GM18499 (cell line): ENCODE data around the gene CLIP1.
"Not testable (repeated sequence)": the region's sequence is repeated elsewhere in the genome, so short reads cannot be mapped to it uniquely, and the experiment has no call there.

Source experiments
- ATAC-seq: cut with Tn5 transposase; IDR thresholded peaks from one replicate; pipeline ENCODE4 v1.9.1; 2021; ENCODE audit warnings: moderate number of reproducible peaks; ENCODE audit not compliant: insufficient read depth, unreplicated experiment

CLIP1 gene

DNA sequence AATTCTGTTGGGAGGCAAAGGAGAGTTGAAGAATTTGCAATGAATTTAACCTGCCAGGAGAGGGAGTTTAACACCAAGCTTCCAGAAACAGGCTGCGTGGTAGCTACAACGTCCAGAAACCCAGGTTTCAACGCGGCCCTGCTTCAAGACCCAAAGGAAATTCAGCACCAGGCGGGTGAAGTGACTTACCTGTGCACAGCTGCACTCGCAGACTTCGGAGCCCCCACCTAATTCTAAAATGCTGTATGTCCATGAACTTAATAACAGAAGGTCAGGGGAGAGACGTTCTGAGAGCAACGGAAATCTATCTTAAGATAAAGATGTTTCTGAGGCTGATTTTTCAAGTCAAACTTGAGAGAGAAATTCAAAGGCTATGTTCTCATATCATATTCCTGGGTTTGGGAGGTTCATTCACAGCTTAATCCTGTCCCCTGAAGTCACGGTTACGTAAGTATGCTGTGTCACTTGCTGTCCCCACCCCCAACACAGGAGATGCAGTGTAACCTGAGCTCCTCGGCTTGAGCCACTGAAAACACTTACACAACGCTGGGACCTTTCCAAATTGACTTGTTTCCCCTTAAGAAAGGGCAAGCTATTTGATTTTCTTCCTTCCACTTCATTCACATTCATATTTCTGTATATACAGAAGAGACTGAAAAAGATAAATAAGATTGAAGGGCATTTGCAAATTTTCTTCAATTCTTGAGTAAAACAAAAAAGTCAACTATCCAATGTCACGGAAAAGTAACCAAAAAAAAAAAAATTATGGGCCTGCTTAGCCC is 22.7 kb downstream of the CLIP1 start:
- ATAC-seq = no peak

DNA sequence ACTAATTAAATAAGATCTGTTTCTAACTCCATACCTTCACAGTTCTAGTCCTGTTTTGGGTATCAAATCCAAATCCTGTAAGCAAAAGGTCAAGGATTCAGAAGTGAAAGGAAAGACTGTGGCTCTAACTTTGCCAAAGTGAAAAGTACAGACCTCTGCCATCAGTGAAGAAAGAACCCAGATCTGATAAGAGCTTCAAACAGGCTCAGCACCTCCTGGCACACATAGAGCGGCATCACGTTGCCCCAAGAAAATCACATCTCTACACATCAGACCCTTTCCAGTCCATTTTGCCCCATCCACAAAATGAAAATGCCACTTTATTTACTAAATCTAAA is 23.2 kb downstream of the CLIP1 start:
- ATAC-seq = no peak

DNA sequence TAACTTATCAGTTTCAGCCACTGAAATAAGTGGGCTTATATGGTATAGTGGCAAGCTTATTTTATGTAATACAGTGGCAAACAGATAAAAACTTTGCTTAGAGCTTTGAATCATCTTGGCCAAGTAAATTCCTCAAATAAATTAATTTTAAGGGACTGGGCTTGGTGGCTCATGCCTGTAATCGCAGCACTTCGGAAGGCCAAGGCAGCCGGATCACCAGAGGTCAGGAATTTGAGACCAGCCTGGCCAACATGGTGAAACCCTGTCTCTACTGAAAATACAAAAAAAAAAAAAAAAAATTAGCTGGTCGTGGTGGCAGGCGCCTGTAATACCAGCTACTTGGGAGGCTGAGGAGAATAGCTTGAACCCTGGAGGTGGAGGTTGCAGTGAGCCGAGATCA is 24.5 kb downstream of the CLIP1 start:
- not testable (repeated sequence) for ATAC-seq

DNA sequence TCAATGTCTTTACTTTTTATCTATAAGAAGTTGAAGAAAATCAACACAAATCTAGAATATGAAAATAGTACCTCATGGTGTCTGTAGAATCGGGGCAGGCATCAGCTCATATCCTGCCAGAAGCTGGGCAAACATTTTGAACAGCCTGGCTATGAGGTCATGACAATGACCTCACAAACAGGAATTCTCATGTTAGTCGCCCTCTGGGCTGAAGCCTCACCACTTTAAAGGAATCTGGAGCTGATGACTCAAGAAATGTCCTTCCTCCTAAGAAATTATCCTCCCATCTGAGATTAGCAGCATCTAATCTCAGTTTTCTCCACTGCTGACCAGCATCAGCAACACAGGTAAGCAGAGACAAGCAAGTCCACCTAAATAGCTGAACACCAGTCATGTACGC is 27.1 kb downstream of the CLIP1 start:
- no peak for ATAC-seq

DNA sequence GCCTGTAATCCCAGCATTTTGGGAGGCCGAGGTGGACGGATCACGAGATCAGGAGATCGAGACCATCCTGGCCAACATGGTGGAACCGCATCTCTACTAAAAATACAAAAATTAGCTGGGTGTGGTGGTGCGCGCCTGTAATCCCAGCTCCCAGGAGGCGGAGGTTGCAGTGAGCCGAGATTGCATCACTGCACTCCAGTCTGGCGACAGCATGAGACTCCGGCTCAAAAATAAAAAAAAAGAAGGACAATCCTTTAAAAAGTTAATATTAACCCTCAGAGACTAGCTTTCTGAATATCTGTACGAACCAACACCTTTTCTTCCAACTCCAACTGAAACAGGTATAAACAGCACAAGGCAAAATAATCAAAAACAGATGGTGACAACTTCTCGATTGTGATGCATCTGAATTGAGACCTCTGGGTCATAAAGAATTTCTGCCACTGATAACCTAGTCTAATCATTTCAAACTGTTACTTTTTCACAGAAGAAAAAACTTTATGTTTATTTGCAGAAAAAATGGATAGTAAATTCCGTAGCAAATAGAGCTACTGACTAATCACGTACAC is 27.8 kb downstream of the CLIP1 start:
- no peak for ATAC-seq

DNA sequence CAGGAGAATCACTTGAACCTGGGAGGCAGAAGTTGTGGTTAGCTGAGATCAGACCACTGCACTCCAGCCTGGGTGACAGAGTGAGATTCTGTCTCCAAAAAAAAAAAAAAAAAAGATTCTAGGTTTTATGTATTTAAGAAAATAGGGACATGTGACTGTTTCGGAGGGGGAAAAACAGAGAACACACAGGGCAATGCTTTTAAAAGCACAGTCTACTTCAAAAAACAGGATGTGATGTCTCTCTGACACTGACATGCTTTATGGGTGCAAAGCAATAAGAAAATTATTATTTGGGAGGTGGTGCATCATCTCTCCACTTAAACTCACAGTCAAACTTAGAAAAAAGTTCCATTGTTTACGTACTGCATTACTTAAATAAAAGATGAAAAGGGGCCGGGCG is 28.7 kb downstream of the CLIP1 start:
- ATAC-seq = no peak

DNA sequence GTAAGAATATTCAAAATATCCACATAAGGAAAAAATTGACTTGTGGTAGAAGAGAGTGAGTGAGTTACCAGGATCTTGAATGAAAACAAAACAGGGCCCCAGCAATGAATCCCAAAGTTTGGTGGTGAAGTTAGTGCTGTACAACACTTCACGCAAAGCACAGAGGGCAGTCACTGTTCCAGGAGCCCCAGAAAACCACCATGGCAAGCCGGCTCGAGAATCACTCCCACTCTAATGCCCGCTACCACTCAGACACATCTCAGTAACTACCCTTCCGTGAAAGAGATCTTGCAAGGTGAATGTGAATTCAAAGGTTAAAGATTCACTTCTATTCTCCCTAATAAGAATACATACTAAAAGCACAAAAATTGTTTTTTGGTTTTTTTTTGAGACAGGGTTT is 30.1 kb downstream of the CLIP1 start:
- no peak for ATAC-seq

DNA sequence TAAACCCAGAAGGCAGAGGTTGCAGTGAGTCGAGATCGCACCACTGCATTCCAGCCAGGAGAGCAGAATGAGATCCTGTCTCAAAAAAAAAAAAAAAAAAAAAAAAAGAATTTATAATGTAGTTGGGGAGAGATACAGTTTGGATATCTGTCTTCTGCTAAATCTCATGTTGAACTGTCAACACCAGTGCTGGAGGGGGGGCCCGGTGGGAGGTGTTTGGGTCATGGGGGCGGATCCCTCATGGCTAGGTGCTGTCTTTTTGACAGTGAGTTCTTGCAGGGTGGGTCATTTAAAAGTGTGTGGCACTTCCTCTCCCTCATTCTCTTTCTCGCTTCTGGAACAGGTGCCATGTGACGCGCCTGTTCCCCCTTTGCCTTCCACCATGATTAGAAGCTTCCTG is 32.8 kb downstream of the CLIP1 start:
- no peak for ATAC-seq

DNA sequence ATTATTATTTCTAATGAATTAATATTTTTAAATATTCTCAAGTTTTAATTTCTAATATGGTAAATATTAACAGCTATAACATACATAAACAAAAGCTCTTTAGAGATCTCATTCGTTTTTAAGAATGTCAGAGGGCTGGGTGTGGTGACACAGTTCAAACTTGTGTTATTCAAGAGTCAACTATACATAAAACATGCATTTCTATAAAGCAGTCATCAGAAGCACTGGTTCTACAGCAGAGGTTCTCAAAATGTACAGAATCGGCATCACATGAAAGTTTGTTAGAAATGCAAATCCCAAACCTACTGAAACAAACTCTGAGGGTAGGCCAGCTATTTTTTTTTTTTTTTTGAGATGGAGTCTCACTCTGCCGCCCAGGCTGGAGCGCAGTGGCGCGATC is 34.6 kb downstream of the CLIP1 start:
- no peak for ATAC-seq

DNA sequence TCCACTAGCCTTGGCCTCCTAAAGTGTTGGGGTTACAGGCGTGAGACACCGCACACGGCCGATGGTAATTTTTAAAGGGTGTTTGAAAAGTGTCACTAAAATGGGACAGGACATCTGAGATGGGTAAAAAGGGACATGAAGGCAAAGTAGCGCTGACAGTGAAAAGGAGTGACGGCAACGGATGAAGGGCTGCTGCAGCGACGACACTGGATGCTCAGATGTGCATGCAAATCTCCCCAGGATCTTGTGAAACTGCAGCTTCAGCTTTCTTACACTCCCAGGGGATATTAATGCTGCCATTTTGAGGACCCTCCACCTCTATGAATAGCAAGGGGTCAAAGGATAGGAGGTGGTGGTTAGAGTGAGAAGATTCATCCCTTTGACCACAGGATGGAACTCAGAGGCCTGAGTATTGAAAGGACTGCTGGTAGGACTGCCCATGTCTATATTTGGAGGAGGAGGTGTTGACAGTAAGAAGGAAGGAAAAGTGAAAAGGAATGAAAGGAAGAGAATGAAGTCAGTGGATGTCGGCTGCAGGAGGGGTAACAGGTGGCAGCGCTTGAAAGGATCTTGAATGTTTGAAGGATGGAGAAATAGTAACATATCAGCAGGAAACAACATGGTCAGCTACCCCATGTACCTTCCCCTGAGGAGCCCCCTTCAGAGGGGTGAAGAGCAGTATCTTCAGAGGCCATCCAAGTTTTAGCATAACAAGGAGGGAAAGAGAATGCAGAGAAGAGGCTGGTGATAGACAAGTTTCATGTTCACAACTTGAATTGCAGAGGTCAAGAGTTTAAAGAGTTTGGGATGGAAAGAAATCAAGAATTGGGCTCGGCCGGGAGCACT is 37.1 kb downstream of the CLIP1 start:
- no peak for ATAC-seq

DNA sequence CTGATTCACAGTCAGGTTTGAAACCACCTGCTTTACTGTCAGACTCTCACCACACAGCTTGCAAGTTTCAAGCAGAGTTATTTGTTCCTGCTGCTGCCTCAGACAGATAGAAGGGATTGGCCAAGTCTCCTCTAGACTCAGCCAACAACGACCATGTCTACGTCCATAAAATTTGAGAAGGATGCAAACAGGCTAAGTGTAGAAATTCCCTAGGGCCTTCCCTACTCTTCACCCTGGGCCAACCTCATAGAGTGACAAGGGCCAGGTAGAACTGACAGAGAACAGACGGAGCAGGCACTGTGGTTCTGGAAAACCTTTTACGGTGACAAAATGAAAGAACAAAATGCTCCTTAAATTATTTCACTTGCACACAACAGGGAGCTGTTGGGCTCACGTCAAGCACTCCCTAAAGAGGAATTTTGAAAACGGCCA is 39.5 kb downstream of the CLIP1 start:
- ATAC-seq = no peak

DNA sequence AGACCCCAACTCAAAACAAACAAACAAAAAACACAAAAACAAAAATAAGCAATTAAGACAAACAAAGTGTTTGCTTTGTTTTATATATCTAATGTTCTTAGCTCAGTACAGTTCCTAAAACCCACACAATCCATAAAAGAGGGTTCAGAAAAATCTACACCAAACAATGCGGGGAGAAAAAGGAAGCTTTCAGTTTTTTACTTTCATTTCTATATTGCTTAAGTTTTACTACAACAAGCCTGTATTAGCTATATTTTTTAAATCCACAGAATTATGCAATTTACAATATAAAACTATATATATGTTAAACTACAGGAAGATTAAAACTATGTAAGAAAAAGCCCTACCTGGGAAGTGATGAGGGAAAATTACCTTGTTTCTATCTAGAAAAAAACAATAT is 41.4 kb downstream of the CLIP1 start:
- no peak for ATAC-seq

DNA sequence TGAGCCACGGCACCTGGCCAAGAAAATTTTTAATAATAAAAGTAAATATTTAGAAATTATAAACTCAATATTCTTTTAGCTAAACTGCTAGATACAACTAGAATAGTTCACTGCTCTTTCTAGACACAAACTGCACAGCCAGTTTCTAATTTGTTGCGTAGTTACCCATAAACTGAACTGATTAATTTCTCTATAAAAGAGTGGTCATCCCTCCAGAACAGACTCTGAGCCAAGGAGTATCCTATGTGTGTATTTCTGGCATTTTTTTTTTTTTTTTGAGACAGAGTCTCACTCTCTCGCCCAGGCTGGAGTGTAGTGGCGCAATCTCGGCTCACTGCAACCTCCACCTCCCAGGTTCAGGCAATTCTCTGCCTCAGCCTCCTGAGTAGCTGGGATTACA is 45.7 kb downstream of the CLIP1 start:
- ATAC-seq = not testable (repeated sequence)

DNA sequence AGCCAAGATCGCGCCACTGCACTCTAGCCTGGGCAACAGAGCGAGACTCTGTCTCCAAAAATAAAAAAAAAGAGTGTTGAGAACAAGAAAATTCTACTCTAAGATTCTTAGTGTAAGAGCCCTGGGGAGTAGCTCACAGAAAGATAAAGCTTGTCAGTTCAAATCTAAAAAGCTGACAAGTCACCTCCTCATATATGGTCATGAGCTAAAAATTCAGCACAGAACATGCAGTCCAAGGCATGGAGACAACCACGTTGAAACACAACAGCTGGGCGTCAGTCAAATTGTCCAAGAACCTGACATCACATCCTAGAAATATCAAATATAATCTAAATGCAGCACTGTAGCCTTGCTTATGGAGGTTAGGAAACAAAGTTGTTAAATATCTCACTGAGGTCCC is 47.8 kb downstream of the CLIP1 start:
- no peak for ATAC-seq

DNA sequence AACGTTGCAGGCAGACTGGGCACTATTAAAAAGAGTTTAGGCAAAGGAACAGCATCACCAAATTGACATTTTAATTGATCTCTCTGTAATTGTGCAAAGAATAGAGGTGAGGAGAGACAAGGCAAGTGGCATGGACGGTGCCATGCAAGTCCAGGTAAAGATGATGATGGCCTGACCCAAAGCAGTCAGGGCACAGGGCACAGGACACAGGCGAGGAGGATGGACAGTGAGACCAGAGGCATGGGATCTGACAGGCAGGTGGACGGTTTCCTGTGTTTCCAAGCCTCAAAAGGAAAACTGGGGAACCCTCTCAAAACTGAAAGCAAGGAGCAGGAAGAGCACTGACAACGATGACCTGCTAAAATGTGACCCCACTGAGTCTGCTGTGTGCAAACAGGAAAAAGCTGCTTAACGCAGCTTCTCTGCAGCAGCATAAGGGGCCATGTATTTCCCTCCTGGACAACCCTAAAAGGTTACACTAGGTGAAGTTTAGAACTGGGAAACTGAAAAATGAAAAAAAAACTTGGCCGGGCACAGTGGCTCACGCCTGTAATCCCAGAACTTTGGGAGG is 50.9 kb downstream of the CLIP1 start:
- ATAC-seq = no peak

DNA sequence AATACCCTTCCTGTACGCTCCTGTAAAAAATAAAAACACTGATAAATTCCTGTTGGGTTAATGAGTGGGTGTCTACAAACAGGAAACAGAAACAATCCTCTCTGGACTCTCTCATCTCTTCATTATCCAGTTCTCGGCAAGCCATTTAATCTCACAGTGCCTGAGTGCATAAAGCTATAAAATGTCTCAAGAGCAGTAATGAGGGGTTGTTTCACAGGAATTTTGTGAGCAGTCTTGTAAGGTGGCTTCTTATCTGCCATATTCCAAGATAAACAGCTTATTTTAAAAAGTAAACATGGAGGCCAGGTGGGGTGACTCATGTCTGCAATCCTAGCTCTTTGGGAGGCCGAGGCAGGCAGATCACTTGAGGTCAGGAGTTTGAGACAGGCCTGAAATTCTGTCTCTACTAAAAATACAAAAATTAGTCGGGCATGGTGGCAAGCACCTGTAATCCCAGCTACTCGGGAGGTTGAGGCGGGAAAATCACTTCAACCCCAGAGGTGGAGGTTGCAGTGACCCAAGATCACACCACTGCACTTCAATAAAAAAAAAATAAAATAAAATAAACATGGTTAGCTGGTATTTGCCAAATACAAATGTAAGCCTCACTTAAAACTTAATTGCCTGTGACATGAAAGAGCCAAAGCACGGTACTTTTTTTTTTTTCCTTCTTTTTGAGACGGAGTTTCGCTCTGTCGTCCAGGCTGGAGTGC is 54.0 kb downstream of the CLIP1 start:
- ATAC-seq = no peak

DNA sequence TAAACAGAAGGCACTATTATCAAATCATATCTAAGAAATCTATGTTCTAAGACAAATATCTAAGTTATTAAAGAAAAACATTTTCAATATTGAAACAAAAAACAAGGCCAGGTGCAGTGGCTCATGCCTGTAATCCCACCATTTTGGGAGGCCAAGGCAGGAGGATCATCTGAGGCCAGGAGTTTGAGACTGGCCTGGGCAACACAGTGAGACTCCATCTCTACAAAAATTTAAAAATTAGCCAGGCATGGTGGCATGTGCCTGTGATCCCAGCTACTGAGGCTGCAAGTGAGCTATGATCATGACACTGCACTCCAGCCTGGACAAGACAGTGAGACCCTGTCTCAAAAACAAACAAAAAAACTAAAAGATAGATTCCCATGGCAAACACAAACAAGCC is 54.8 kb downstream of the CLIP1 start:
- ATAC-seq = not testable (repeated sequence)

DNA sequence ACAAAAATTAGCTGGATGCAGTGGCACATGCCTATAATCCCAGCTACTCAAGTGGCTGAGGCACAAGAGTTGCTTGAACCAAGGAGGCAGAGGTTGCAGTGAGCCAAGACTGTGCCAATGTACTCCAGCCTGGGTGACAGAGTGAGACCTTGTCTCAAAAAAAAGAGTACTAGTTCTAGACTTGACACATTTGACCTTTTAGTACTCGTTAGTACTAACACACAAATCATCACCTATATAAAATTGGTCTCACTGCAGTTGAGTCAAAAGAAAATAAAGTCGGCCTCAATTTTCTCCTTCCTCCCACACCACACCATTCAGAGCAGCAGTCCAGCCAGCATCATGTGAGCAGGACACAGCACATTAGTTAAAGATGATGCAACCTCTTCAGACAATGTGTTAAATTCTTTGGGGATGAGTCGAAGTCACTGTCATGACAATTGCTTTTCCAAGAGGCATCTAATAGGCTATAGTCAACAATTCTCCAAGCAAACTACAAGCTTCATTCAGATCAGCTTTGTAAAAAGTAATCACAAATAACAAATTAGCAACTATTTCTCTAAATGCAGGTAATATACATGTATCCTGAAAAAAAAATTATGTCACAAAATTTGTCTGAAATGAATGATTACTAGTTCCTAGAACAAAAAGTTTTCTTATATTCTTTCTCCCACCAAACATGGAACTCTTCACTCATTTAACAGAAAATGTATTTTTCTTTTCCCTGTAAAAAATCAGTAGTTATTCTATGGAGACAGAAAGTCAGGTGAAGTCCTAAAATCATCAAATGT is 55.6 kb downstream of the CLIP1 start:
- ATAC-seq = no peak

DNA sequence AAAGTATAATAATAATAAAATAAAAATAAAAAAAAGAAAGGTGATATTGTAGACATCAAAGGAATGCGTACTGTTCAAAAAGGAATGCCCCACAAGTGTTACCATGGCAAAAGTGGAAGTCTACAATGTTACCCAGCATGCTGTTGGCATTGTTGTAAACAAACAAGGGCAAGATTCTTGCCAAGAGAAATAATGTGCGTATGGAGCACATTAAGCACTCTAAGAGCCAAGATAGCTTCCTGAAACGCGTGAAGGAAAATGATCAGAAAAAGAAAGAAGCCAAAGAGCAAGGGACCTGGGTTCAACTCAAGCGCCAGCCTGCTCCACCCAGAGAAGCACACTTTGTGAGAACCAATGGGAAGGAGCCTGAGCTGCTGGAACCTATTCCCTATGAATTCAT is 57.2 kb downstream of the CLIP1 start:
- not testable (repeated sequence) for ATAC-seq

DNA sequence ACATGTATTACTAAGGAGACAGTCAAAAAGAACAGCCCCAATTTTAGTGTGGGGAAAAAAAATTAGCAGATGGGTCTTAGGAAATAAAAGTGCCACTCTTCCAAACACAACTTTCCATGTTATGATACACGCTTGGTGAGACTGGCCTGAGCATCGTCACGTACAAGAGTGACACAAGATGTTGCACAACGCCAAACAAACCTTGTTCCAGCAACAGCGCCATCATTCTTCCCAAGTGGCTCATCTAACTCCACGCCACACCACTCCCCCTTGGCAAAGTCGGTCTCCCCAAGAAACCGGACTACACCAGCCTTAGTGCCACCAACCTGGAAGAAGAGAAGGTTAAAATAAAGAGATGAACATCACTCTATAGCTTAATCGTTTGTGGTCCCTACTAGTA is 58.7 kb downstream of the CLIP1 start:
- ATAC-seq = no peak
